IgD-negative memory B cell (primary cell): ENCODE results near the gene TFDP1. TPM values are rescaled to one million over a fixed set of nuclear protein-coding genes. Genes with fewer than 3 reads are reported as not detected.

Experiments used
- H3K27ac Mint-ChIP-seq, 3 donors: one replicate each; pipeline ENCODE4 v1.8.0; 2020 to 2022; ENCODE audit warnings: mild to moderate bottlenecking in 3 of 3, mixed read lengths in 3 of 3, moderate library complexity in 1 of 3
- H3K27me3 Mint-ChIP-seq: one replicate; pipeline ENCODE4 v1.8.0; 2021; ENCODE audit warnings: mixed read lengths
- H3K36me3 Mint-ChIP-seq: one replicate; pipeline ENCODE4 v1.8.0; 2020; ENCODE audit warnings: mild to moderate bottlenecking, mixed read lengths
- H3K4me1 Mint-ChIP-seq, 3 donors: one replicate each; pipeline ENCODE4 v1.8.0; 2020 to 2022; ENCODE audit warnings: mixed read lengths in 3 of 3, mild to moderate bottlenecking in 1 of 3
- H3K4me3 Mint-ChIP-seq, 4 donors: one replicate each; pipeline ENCODE4 v1.8.0; 2020 to 2022; ENCODE audit warnings: mild to moderate bottlenecking in 4 of 4, mixed read lengths in 4 of 4, moderate library complexity in 3 of 4
- H3K9me3 Mint-ChIP-seq, 3 donors: one replicate each; pipeline ENCODE4 v1.8.0; 2020 to 2021; ENCODE audit warnings: mixed read lengths in 3 of 3, mild to moderate bottlenecking in 1 of 3
- polyA plus RNA-seq: library from polyadenylated mRNA; unstranded; fragments of 300-500 nt; fragmentation: Illumina TruSeq; gene quantifications from one replicate; pipeline ENCODE4 v1.2.3, GENCODE V29; 2021

TFDP1 gene
- polyA plus RNA-seq, 1 donor from 2014 or later = 66.9 TPM

- Mint-ChIP-seq H3K27ac (no peak overlapping the region), H3K4me3 (no peak overlapping the region), H3K4me1 (peaks cover 0 to 6% (median 5%) of the 10 kb centered on the region in 3 donors), H3K9me3 (no peaks in the 10 kb centered on the region), H3K36me3 (peaks cover 6% of the 10 kb centered on the region), H3K27me3 (no peaks in the 10 kb centered on the region)
Observed at GRCh38 chr13:113595131-113595530, 10.6 kb downstream of the TFDP1 start.

GRCh38 chr13:113596321-113597200 lies 12.0 kb downstream of the TFDP1 start:
- H3K4me1 Mint-ChIP-seq = peaks cover 0 to 3% (median 3%) of the 10 kb centered on the region in 3 donors
- no peak overlapping the region for H3K4me3 Mint-ChIP-seq
- no peak overlapping the region for H3K27ac Mint-ChIP-seq
- H3K36me3 Mint-ChIP-seq = peaks cover 4% of the 10 kb centered on the region
- no peaks in the 10 kb centered on the region for H3K9me3 Mint-ChIP-seq
- H3K27me3 Mint-ChIP-seq = no peaks in the 10 kb centered on the region

DNA sequence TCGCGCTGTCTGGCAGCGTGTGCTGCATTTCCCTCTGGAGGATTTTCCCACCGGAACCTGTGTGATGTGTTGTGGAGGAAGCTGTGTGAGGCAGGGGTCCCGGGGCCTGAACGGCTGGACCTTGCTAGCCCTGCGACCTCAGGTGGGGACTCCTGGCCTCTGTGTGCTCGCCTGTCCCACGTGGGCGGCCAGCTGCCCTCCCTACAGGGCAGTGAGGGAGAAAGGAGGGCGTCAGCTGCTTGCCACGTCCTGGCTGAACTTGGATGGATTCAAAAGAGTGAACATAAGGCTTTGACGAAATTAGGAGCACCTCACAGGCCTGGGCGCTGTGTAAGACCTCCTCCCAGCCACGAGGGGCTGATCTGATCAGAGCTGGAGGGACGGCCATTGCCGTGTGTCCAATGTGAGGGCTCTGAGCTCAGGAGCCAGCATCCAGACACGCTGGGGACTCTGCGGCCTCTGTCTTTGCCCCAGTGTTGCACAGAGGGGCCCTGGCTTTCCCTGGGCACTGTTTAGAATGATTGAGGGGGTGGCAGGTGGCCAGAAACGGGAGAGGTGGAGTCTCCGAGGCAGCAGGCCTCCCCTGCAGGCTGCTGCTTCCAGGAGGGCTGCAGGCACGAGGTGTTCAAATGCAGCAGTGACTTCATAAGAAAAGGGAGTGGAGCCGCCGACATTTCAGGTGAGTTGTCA lies 13.0 kb downstream of the TFDP1 start:
- Mint-ChIP-seq H3K9me3 (no peaks in the 10 kb centered on the region), H3K27ac (no peak overlapping the region), H3K27me3 (no peaks in the 10 kb centered on the region), H3K4me1 (peaks cover 0 to 3% (median 0%) of the 10 kb centered on the region in 3 donors), H3K4me3 (no peak overlapping the region), H3K36me3 (peaks cover 4% of the 10 kb centered on the region)

- H3K4me3 Mint-ChIP-seq = no peak overlapping the region
- peaks cover 0 to 5% (median 3%) of the 10 kb centered on the region in 3 donors for H3K4me1 Mint-ChIP-seq
- H3K27me3 Mint-ChIP-seq = no peaks in the 10 kb centered on the region
- no peaks in the 10 kb centered on the region for H3K9me3 Mint-ChIP-seq
- H3K36me3 Mint-ChIP-seq = peaks cover 4% of the 10 kb centered on the region
- no peak overlapping the region for H3K27ac Mint-ChIP-seq
Observed at GRCh38 chr13:113598081-113598410, 13.5 kb downstream of the TFDP1 start.

- Mint-ChIP-seq H3K4me1 (peaks cover 0 to 5% (median 3%) of the 10 kb centered on the region in 3 donors), H3K27ac (no peak overlapping the region), H3K36me3 (peaks cover 4% of the 10 kb centered on the region), H3K9me3 (no peaks in the 10 kb centered on the region), H3K27me3 (no peaks in the 10 kb centered on the region), H3K4me3 (no peak overlapping the region)
Observed at GRCh38 chr13:113598481-113598880, 13.9 kb downstream of the TFDP1 start.

DNA sequence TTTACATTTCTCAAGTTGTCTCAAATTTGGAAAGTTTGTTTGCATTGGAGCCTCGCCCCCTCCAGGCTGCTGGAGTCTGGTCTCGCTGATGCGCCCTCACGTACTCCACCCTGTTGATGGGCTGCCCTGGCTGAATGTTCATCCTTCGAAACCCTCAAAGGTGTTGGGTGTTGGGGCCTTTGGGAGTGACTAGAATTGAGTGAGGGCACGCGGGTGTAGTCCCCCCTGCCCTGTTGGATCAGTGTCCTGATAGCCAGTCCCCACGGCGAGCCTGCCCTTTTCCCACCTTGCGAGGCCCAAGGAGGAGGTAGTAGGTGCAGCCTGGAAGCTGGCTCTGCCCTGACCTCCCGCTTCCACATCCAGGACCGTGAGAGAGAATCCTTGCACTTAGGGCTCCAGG lies 14.8 kb downstream of the TFDP1 start:
- H3K27me3 Mint-ChIP-seq = no peaks in the 10 kb centered on the region
- H3K36me3 Mint-ChIP-seq = peaks cover 4% of the 10 kb centered on the region
- H3K4me1 Mint-ChIP-seq = peaks cover 0 to 5% (median 3%) of the 10 kb centered on the region in 3 donors
- no peak overlapping the region for H3K4me3 Mint-ChIP-seq
- H3K27ac Mint-ChIP-seq = no peak overlapping the region
- H3K9me3 Mint-ChIP-seq = no peaks in the 10 kb centered on the region

- Mint-ChIP-seq H3K27me3 (no peaks in the 10 kb centered on the region), H3K9me3 (no peaks in the 10 kb centered on the region), H3K4me3 (peak overlapping the region in 1 of 4 donors; percentile 43), H3K36me3 (peaks cover 3% of the 10 kb centered on the region), H3K27ac (no peak overlapping the region), H3K4me1 (peaks cover 4 to 6% (median 4%) of the 10 kb centered on the region in 3 donors)
Observed at GRCh38 chr13:113601166-113602070, 16.9 kb downstream of the TFDP1 start.

DNA sequence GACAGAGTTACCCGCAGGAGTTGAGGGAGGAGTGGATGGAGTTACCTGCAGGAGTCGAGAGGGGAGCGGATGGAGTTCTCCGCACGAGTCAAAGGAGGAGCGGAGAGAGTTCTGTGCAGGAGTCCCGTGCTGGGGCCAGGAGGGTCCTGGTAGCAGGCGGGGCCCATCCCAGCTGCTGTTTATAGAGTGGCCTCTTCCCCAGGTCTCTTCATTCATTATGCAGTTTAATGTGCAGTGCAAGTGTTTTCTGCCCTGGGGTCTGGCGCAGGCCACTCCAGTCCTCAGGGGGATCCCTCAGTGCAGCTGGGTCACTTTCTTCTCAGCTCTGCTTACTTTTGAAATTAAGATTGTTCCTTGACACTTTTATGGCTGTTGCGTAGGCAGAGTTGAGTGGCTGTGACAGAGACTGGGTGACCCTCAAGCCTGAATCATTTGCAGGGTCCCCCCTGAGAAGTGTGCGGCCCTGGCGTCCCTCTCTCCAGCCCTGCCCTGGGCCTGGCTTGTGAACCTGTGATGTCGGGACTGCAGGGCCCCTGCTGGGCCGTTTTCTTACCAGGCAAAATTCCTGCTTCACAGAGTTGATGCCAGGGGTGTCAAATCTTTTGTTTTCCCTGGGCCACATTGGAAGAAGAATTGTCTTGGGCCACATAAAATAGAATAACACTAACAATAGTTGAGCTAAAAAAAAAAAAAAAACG lies 17.9 kb downstream of the TFDP1 start:
- H3K4me3 Mint-ChIP-seq = no peak overlapping the region
- H3K4me1 Mint-ChIP-seq = peaks cover 4 to 9% (median 6%) of the 10 kb centered on the region in 3 donors
- H3K9me3 Mint-ChIP-seq = no peaks in the 10 kb centered on the region
- peaks cover 3% of the 10 kb centered on the region for H3K36me3 Mint-ChIP-seq
- H3K27ac Mint-ChIP-seq = peak overlapping the region in 1 of 3 donors; percentile 48
- no peaks in the 10 kb centered on the region for H3K27me3 Mint-ChIP-seq

DNA sequence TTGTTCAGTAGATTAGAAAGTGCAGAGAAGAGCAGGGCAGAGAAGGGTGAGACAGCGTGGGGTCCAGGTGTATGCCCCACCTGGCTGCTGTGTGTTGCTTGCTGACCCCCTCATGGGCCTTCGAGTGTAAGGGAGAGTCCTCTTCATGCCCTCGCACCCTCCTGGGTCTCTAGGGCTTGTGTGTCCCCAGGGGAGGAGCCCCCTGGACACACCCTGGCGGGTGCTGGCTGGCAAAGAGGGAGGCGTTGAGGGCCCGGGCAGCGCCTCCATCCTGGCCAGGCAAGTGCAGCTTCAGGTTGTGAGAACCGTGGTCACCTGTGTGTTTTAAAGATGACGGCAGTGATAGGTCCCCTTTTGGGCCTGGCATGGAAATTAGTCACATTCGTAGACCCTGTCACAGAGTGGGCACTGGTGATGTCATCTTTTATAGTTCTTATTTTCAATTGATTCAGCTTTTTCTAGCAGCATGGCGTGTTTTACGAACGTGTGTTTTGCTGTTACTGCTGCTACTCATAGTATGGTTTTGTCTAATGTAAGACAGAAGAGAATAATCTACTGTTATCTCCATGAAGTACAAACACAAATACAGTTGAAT lies 18.7 kb downstream of the TFDP1 start:
- no peaks in the 10 kb centered on the region for H3K27me3 Mint-ChIP-seq
- peaks cover 3% of the 10 kb centered on the region for H3K36me3 Mint-ChIP-seq
- no peaks in the 10 kb centered on the region for H3K9me3 Mint-ChIP-seq
- H3K4me3 Mint-ChIP-seq = no peak overlapping the region
- H3K4me1 Mint-ChIP-seq = peaks cover 4 to 9% (median 7%) of the 10 kb centered on the region in 3 donors
- H3K27ac Mint-ChIP-seq = peak overlapping the region in 1 of 3 donors; percentile 48

- H3K27ac Mint-ChIP-seq = no peak overlapping the region
- peaks cover 4 to 9% (median 8%) of the 10 kb centered on the region in 3 donors for H3K4me1 Mint-ChIP-seq
- H3K4me3 Mint-ChIP-seq = no peak overlapping the region
- H3K9me3 Mint-ChIP-seq = no peaks in the 10 kb centered on the region
- H3K36me3 Mint-ChIP-seq = peaks cover 3% of the 10 kb centered on the region
- H3K27me3 Mint-ChIP-seq = no peaks in the 10 kb centered on the region
Observed at GRCh38 chr13:113604186-113604585, 19.6 kb downstream of the TFDP1 start.

DNA sequence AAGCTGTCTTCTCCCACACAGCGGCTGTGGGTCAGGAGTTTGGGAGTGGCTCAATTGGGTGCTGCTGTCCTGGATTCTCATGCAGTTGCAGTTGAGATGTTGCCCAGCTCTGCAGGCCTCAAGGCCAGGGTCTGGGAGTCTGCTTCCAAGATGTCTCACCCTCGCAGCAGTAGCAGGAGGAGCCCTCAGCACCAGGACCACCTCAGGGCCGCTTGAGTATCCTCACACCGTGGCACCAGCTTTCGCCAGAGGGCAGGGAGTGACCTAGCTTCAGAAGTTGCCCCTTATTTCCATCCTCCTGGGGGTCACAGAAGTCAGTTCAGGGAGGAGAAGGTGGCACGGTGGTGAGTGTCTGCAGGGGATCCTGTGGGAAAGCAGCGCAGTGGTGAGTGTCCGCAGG lies 20.9 kb downstream of the TFDP1 start:
- Mint-ChIP-seq H3K9me3 (no peaks in the 10 kb centered on the region), H3K36me3 (peaks cover 6% of the 10 kb centered on the region), H3K4me3 (no peak overlapping the region), H3K27me3 (no peaks in the 10 kb centered on the region), H3K4me1 (peaks cover 4 to 10% (median 9%) of the 10 kb centered on the region in 3 donors), H3K27ac (no peak overlapping the region)

GRCh38 chr13:113605866-113606438 lies 21.4 kb downstream of the TFDP1 start:
- Mint-ChIP-seq H3K4me1 (peaks cover 4 to 10% (median 9%) of the 10 kb centered on the region in 3 donors), H3K36me3 (peaks cover 6% of the 10 kb centered on the region), H3K4me3 (no peak overlapping the region), H3K9me3 (no peaks in the 10 kb centered on the region), H3K27me3 (no peaks in the 10 kb centered on the region), H3K27ac (no peak overlapping the region)

DNA sequence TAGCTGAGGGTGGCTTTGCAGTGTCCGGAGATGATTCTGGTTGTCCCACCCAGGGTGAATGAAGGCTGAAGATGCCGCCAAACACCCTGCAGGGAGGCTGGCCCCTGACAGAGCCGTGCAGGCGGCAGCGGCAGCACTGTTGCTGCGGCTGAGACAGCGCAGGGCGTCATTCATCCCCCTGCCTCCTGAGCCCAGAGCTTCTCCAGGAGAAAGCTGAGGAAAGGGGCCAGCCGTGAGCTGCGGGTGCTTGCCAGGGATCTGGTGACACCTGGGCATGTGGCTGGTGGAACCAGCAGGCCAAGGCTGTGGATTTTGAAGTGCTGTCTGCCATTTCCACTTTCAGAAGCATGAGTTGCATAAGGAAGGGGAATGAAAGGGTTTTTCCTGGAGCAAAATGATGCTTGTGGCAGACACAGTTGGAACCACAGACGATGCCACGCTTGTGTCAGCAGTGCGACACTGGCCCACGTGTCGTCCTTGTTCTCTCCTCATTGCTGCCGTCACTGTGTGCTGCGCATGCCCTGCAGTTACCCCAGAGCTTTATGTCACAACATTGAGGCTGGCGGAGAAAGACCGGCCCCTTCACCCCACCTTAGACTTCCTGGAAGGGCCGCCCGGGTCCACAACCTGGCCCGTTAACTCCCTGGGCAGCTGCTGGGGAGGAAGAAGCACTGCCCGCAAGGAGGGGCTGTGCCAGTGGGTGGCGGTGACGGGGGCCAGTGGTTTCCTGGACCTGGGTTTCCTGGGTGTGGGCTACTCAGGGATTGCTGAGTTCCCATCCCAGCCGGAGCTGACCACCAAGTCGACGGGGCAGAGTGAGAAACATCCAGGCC lies 22.7 kb downstream of the TFDP1 start:
- Mint-ChIP-seq H3K27ac (no peak overlapping the region), H3K4me3 (no peak overlapping the region), H3K4me1 (peaks cover 4 to 10% (median 9%) of the 10 kb centered on the region in 3 donors), H3K36me3 (peaks cover 4% of the 10 kb centered on the region), H3K27me3 (no peaks in the 10 kb centered on the region), H3K9me3 (no peaks in the 10 kb centered on the region)
